ENCODE measurements around the gene FIGN. TPM values are rescaled to one million over a fixed set of nuclear protein-coding genes. Genes with fewer than 3 reads are reported as not detected.

FIGN gene
- total and polyA plus RNA-seq, 10 of the 15 experiments (the other 5 are each of a cell fraction or from before 2014, with no cell fraction given) = under 0.01 to 0.01 TPM; not detected in 8

- TF ChIP-seq BHLHE40 (IDR thresholded peaks at IDR 0.05; ENCODE audit: borderline replicate concordance in 1 of 2, low read depth in 2 of 2, low read length in 1 of 2) = no peak
- TF ChIP-seq GABPA (IDR thresholded peaks at IDR 0.05; ENCODE audit: low read depth) = no peak
- TF ChIP-seq ZBTB40 (IDR thresholded peaks at IDR 0.05; ENCODE audit: borderline replicate concordance) = no peak
- TF ChIP-seq ATF2 (IDR thresholded peaks at IDR 0.05; ENCODE audit: low read length) = no peak
- TF ChIP-seq, protein P1, sequence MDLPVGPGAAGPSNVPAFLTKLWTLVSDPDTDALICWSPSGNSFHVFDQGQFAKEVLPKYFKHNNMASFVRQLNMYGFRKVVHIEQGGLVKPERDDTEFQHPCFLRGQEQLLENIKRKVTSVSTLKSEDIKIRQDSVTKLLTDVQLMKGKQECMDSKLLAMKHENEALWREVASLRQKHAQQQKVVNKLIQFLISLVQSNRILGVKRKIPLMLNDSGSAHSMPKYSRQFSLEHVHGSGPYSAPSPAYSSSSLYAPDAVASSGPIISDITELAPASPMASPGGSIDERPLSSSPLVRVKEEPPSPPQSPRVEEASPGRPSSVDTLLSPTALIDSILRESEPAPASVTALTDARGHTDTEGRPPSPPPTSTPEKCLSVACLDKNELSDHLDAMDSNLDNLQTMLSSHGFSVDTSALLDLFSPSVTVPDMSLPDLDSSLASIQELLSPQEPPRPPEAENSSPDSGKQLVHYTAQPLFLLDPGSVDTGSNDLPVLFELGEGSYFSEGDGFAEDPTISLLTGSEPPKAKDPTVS (IDR thresholded peaks at IDR 0.05; ENCODE audit: low read depth, low read length) = no peak
- TF ChIP-seq RAD51 (IDR thresholded peaks at IDR 0.05) = no peak
- no peak for TF ChIP-seq RELA (IDR thresholded peaks at IDR 0.05; ENCODE audit: borderline replicate concordance, partially characterized antibody)
- TF ChIP-seq NFXL1 (IDR thresholded peaks at IDR 0.05; ENCODE audit: borderline replicate concordance) = no peak
- TF ChIP-seq TBL1XR1 (IDR thresholded peaks at IDR 0.05; ENCODE audit: low read depth, low read length) = no peak
Measured at GRCh38 chr2:163716101-163716500, 19.7 kb downstream of the FIGN start (continued).
